CD4-positive, alpha-beta T cell treated with Interleukin-4 for 1 hour (primary cell): Measurements from ENCODE around the gene RPL12.

ENCODE experiments used
- DNase-seq, 2 donors: peaks; one replicate each; pipeline ENCODE4 v3.0.0-alpha.2; 2020 to 2022

Gene RPL12

DNA sequence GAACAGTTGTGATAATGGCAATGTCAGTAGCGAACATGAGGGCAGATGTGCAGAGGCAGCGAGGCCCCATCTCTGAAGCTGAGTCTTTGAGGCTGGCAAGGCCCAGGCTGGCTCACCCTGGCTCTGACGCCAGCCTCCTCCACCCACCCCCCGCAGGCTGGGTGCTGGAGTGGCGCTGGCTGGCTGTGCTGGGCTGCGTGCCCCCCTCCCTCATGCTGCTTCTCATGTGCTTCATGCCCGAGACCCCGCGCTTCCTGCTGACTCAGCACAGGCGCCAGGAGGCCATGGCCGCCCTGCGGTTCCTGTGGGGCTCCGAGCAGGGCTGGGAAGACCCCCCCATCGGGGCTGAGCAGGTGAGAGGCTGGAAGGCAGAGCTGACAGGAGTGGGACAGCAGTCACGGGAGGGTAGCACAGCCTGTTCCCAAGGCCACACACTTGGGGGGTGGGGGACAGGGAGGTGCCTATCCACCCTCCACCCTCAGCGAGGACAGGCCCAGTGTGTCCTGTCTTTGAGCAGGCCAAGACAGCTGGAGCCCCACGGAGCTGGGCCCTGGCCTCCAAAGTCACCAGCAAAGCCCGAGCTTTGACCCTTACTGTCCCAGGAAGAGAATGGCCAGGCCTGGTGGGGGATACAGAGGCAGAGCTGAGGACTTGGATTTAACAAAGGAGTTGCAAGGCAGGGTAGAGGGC, 48.7 kb downstream of the RPL12 start:
- DNase-seq: no peak

DNA sequence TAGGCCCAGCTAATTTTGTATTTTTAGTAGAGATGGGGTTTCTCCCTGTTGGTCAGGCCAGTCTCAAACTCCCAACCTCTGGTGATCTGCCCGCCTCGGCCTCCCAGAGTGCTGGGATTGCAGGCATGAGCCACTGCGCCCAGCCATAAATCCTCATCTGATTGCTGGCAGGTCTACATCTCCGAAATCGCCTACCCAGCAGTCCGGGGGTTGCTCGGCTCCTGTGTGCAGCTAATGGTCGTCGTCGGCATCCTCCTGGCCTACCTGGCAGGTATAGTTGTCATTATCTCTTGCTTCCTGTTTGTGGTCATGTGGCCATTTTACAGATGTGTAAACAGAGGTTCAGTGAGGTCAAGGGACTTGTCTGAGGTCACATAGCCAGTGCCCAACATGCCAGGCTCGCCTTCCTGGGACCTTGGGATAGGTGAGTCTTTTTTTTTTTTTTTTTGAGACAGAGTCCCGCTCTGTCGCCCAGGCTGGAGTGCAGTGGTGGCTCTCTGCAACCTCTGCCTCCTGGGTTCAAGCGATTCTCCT, 51.4 kb downstream of the RPL12 start:
- no peak for DNase-seq

GRCh38 chr9:127398715-127399400, 52.3 kb downstream of the RPL12 start:
- DNase-seq: no peak

DNA sequence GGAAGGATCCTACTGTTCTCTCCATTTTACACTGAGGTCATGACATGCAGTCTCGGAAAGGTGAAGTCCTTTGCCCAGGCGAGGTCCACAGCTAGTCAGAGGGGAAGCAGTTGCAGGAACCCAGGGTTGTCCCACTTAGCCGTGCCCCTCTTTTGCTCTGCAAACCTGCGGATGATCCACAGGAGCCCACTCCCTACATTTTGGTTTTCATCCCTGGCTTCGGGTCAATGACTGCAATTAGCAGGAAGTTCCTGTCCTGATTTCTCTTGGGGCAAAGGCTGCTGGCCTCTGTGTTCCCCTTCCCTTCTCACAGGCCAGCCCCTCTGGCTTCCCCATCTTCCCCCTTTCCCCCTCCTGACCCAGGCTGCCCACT, 52.9 kb downstream of the RPL12 start:
- no peak for DNase-seq
